Measurements from ENCODE around the gene PPP1R14D. TPM values are rescaled to one million over a fixed set of nuclear protein-coding genes. Genes with fewer than 3 reads are reported as not detected.
A peak's percentile ranks its signal among the peaks of the same experiment; 100 is the strongest.

PPP1R14D gene
- polyA plus RNA-seq, 3 donors = not detected

GRCh38 chr15:40770147-40770721 is 58.3 kb downstream of the PPP1R14D start:
- H3K4me1 ChIP-seq (ENCODE audit: control insufficient read depth in 1 of 2, insufficient read depth in 2 of 2, low read length in 2 of 2) = peaks cover 27 to 32% of the 10 kb centered on the region in 2 donors
- H3K27me3 Mint-ChIP-seq (ENCODE audit: low read depth in 3 of 3) = peaks cover 0 to 3% (median 2%) of the 10 kb centered on the region in 3 donors
- no peaks in the 10 kb centered on the region for H3K27me3 ChIP-seq (ENCODE audit: control insufficient read depth in 2 of 2, insufficient read depth in 2 of 2, low read length in 2 of 2)
- no peak overlapping the region for H2AFZ ChIP-seq (ENCODE audit: insufficient read depth, low read depth, low read length, poor library complexity, severe bottlenecking)
- peak overlapping the region in 1 of 3 experiments; percentile 65 for H3K4me3 ChIP-seq (replicated peaks in 1 of 3; ENCODE audit: low read depth in 2 of 3, low read length in 3 of 3)
- TF ChIP-seq CTCF (IDR thresholded peaks at IDR 0.05) = no peak
- no peak for DNase-seq
- H3K27ac Mint-ChIP-seq = peak overlapping the region in 5 of 7 donors; percentile 51 to 80 (median 75)
- no peaks in the 10 kb centered on the region for H4K20me1 ChIP-seq (ENCODE audit: insufficient read depth, low read length)
- H3K9me3 ChIP-seq (replicated peaks in 1 of 2; ENCODE audit: control insufficient read depth in 1 of 2, insufficient read depth in 1 of 2, low read length in 2 of 2) = no peaks in the 10 kb centered on the region
- H3K36me3 ChIP-seq (replicated peaks in 1 of 2; ENCODE audit: control insufficient read depth in 1 of 2, insufficient read depth in 2 of 2, low read length in 2 of 2) = peaks cover 41 to 65% of the 10 kb centered on the region in 2 donors
- H3K27ac ChIP-seq (ENCODE audit: low read depth in 1 of 2, low read length in 2 of 2) = peak overlapping the region in 1 of 2 donors; percentile 61
- WGBS (ENCODE audit: insufficient coverage) = 63% methylated on average over 17 of the region's 17 CpGs
- peaks cover 46 to 69% of the 10 kb centered on the region in 2 donors for H3K36me3 Mint-ChIP-seq
- H3K4me3 Mint-ChIP-seq = peak overlapping the region; percentile 61 to 75
- H3K9ac ChIP-seq (ENCODE audit: insufficient read depth, low read length, poor library complexity, severe bottlenecking) = no peak overlapping the region
- H3K9me3 Mint-ChIP-seq = no peaks in the 10 kb centered on the region
- H3K4me2 ChIP-seq (replicated peaks; ENCODE audit: extremely low read depth, low read length, poor library complexity, severe bottlenecking) = peak overlapping the region; percentile 78
- H3K4me1 Mint-ChIP-seq = peaks cover 31% of the 10 kb centered on the region
- no peaks in the 10 kb centered on the region for H3K79me2 ChIP-seq (ENCODE audit: insufficient read depth, low read length)
- intact Hi-C loops (cut with micrococcal nuclease) = no loop called here

GRCh38 chr15:40769274-40770146 is 59.0 kb downstream of the PPP1R14D start, which contains the start of gene C15orf62:
Gene C15orf62 (plus strand): TSS chr15:40769980. CDS start chr15:40770496, 516 bp downstream.
- Histone ChIP-seq H4K20me1 (ENCODE audit: insufficient read depth, low read length) (no peaks in the 10 kb centered on the region), H3K9ac (ENCODE audit: insufficient read depth, low read length, poor library complexity, severe bottlenecking) (peak within 1 kb of the TSS; percentile 39), H3K4me1 (ENCODE audit: control insufficient read depth in 1 of 2, insufficient read depth in 2 of 2, low read length in 2 of 2) (peaks cover 34 to 39% of the 10 kb centered on the region in 2 donors), H3K4me3 (replicated peaks in 1 of 3; ENCODE audit: low read depth in 2 of 3, low read length in 3 of 3) (peak within 1 kb of the TSS; percentile 2 to 65 (median 4)), H2AFZ (ENCODE audit: insufficient read depth, low read depth, low read length, poor library complexity, severe bottlenecking) (peak within 1 kb of the TSS; percentile 70), H3K27me3 (ENCODE audit: control insufficient read depth in 2 of 2, insufficient read depth in 2 of 2, low read length in 2 of 2) (no peaks in the 10 kb centered on the region), H3K36me3 (replicated peaks in 1 of 2; ENCODE audit: control insufficient read depth in 1 of 2, insufficient read depth in 2 of 2, low read length in 2 of 2) (peaks cover 34 to 58% of the 10 kb centered on the region in 2 donors), H3K79me2 (ENCODE audit: insufficient read depth, low read length) (no peaks in the 10 kb centered on the region), H3K4me2 (replicated peaks; ENCODE audit: extremely low read depth, low read length, poor library complexity, severe bottlenecking) (peak within 1 kb of the TSS; percentile 78), H3K27ac (ENCODE audit: low read depth in 1 of 2, low read length in 2 of 2) (peak within 1 kb of the TSS; percentile 8 to 61), H3K9me3 (replicated peaks in 1 of 2; ENCODE audit: control insufficient read depth in 1 of 2, insufficient read depth in 1 of 2, low read length in 2 of 2) (no peaks in the 10 kb centered on the region)
- peaks cover 38% of the 10 kb centered on the region for H3K4me1 Mint-ChIP-seq
- H3K36me3 Mint-ChIP-seq = peaks cover 39 to 62% of the 10 kb centered on the region in 2 donors
- no peaks in the 10 kb centered on the region for H3K9me3 Mint-ChIP-seq
- no peak for TF ChIP-seq CTCF (IDR thresholded peaks at IDR 0.05)
- H3K27me3 Mint-ChIP-seq (ENCODE audit: low read depth in 3 of 3) = peaks cover 0 to 3% (median 2%) of the 10 kb centered on the region in 3 donors
- H3K4me3 Mint-ChIP-seq = peak within 1 kb of the TSS; percentile 61 to 75
- WGBS (ENCODE audit: insufficient coverage) = 7% methylated on average over 25 of the region's 28 CpGs
- DNase-seq = peak; percentile 59 to 72 (median 62)
- intact Hi-C loops (cut with micrococcal nuclease) = loop anchor here in 1 of 2 donors (10.0 kb wide), 1 partner anchor 75 kb away; the partner anchor contains the start of gene RAD51
- peak within 1 kb of the TSS; percentile 60 to 92 (median 80) for H3K27ac Mint-ChIP-seq
